ENCODE data around the gene VEGFA.

DNA sequence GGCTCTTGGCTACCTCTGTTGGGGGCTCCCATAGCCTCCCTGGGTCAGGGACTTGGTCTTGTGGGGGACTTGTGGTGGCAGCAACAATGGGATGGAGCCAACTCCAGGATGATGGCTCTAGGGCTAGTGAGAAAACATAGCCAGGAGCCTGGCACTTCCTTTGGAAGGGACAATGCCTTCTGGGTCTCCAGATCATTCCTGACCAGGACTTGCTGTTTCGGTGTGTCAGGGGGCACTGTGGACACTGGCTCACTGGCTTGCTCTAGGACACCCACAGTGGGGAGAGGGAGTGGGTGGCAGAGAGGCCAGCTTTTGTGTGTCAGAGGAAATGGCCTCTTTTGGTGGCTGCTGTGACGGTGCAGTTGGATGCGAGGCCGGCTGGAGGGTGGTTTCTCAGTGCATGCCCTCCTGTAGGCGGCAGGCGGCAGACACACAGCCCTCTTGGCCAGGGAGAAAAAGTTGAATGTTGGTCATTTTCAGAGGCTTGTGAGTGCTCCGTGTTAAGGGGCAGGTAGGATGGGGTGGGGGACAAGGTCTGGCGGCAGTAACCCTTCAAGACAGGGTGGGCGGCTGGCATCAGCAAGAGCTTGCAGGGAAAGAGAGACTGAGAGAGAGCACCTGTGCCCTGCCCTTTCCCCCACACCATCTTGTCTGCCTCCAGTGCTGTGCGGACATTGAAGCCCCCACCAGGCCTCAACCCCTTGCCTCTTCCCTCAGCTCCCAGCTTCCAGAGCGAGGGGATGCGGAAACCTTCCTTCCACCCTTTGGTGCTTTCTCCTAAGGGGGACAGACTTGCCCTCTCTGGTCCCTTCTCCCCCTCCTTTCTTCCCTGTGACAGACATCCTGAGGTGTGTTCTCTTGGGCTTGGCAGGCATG lies 9.2 kb downstream of the VEGFA start:
- TF ChIP-seq EZH2 (IDR thresholded peaks at IDR 0.05; ENCODE audit: borderline replicate concordance, insufficient read depth, low read length, poor library complexity, severe bottlenecking), result no peak
- no peak for TF ChIP-seq CTCF (IDR thresholded peaks at IDR 0.05; ENCODE audit: poor library complexity, severe bottlenecking)
- TF ChIP-seq RAD21 (conservative IDR thresholded peaks at IDR 0.05), result no peak

All from neural cell (in vitro differentiated cells).